C4-2B (cell line): Measurements from ENCODE around the gene CRAT.

ENCODE experiments used
- H3K27ac ChIP-seq: fragments of 450-650 bp; 2 replicates; pipeline ENCODE4 v1.5.1; 2017
- CTCF ChIP-seq: fragments of 450-650 bp; conservative IDR thresholded peaks from 2 replicates; pipeline ENCODE4 v1.5.1; 2017; ENCODE audit warnings: mild to moderate bottlenecking
- ZFX ChIP-seq: fragments of 450-650 bp; IDR thresholded peaks from 2 replicates; pipeline ENCODE4 v1.6.1; 2017

CRAT gene

GRCh38 chr9:129110740-129111527 lies at the start of gene CRAT, which contains the start of gene PTPA:
CRAT (minus strand) TSS chr9:129110793; CDS start chr9:129110509, 284 bp downstream.
PTPA (plus strand) TSS chr9:129111415; CDS start chr9:129111601, 186 bp downstream.
- H3K27ac ChIP-seq, result peak within 1 kb of the TSS; percentile 96
- TF ChIP-seq CTCF, result no peak
- no peak for TF ChIP-seq ZFX

GRCh38 chr9:129156163-129156562 lies 45.6 kb upstream of the CRAT start:
- no peak for TF ChIP-seq CTCF
- no peak for TF ChIP-seq ZFX
- H3K27ac ChIP-seq, result no peak overlapping the region

GRCh38 chr9:129154866-129155477 lies 44.4 kb upstream of the CRAT start:
- H3K27ac ChIP-seq, result no peak overlapping the region
- TF ChIP-seq CTCF, result no peak
- TF ChIP-seq ZFX, result no peak

- no peak for TF ChIP-seq ZFX
- TF ChIP-seq CTCF, result no peak
- H3K27ac ChIP-seq, result no peak overlapping the region
These were observed 40.9 kb upstream of the CRAT start for GRCh38 chr9:129151469-129151868.

GRCh38 chr9:129150672-129151211 lies 40.1 kb upstream of the CRAT start:
- no peak for TF ChIP-seq CTCF
- no peak for TF ChIP-seq ZFX
- no peak overlapping the region for H3K27ac ChIP-seq

- H3K27ac ChIP-seq, result no peak overlapping the region
- no peak for TF ChIP-seq ZFX
- no peak for TF ChIP-seq CTCF
These were observed 39.5 kb upstream of the CRAT start for GRCh38 chr9:129150122-129150521.

- no peak for TF ChIP-seq CTCF
- TF ChIP-seq ZFX, result no peak
- H3K27ac ChIP-seq, result no peak overlapping the region
These were observed 38.8 kb upstream of the CRAT start for GRCh38 chr9:129149442-129149841.
